Activated CD4-positive, alpha-beta T cell treated with anti-CD3 and anti-CD28 coated beads, Interleukin-10, Interleukin-2, amounts not matched to agents 100 ng/mL and 50 ng/mL, durations not matched to agents 16 hours and 8 hours (primary cell): ENCODE measurements around the gene UHMK1.

Source experiments
- DNase-seq: peaks from one replicate; pipeline ENCODE4 v3.0.0-alpha.2; 2020

Gene UHMK1

DNA sequence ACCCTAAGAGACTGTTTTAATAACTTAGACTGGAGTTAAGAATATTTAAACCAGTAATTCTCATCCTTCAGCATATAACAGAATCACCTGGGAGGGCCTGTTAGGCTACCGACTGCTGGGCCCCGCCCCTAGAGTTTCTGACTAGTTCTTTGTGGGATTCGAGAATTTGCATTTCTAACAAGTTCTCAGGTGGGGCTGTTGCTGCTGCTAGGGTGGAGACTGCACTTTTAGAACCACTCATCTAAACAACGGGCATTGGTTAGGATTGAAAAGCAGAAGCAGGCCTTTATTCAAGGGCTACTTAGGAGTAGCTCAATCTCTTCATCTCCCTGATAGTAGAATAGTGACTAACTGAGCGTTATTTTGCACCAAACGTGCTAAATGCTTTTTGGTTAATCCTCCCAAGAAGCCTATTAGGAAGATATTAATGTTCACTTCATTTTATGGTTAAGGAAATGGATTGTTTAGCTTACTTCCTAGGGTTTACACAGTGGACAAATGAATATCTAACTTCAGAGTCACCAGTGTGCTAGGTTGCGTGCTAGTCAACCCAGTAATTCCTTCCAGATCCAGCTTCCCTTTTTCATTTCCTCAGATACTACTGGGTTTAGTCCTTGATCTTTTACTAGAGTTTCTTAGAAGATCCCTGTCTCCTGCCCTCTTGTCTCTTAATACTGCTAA is 32.8 kb downstream of the UHMK1 start:
- no peak for DNase-seq

DNA sequence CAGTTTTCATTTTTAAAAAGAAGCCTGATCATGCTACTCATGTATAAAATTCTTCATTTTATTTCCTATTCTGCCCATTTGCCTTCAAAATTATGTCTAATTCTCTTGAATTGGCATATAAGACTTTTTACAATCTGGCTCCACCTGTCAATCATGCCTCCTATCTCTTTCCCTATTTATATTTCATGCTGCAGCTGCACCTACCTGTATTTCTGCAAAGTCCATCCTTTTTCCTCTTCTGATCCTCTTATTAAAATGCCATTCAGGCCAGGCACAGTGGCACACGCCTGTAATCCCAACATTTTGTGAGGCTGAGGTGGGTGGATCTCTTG is 33.3 kb downstream of the UHMK1 start:
- DNase-seq = no peak

DNA sequence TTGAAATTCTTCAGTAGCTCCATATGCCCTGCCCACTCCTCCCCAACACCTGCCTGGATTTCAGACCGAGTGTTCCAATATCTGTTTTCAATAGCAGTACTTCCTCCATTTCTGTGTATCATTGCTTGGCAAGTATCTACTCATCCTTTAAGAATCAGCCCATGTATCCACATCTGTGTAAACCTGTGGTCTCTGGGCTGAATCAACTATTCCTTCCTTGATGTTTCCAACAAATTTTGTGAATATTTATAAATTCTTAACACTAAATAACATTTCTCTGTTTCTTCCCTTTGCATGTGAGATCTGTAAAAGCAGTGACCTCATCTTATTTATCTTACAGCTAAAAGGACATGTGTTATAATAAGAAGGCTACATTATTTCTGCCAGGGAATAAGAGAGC is 37.9 kb downstream of the UHMK1 start:
- DNase-seq = no peak

DNA sequence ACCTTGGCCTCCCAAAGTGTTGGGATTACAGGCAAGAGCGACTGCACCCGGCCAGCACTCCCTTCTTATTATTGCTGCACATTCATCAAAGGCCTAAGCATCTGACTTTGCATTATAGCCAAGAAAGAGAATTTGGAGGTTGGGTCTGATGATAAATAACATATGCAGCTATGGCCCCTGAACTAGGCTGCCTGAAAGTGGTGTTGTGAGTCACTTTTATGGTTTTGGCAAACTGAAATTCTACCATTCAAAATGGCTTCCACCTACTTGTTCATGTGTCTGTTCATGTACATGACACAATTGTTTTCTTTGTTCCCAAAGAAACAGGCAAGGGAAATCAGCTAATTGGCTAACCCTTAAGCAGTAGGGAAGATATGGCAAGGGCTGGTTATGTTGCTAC is 38.9 kb downstream of the UHMK1 start:
- DNase-seq = peak; percentile 50

DNA sequence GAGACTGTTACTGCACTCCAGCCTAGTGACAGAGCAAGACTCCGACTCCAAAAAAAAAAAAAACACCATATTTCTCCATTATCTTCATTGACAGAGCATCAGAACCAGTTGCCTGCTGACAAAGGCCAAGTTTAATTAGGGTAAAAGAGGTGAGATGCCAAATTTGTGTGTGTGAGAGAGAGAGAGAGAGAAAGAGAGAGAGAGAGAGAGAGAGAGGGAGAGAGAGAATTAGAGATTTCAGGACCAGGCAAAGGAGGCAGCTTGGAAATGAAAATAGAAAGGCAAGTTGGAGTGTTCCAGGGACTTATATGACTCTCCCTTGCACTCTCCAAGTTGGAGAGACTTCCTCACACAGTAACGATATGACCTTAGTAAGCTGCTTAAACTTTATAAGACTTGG is 39.6 kb downstream of the UHMK1 start:
- no peak for DNase-seq

DNA sequence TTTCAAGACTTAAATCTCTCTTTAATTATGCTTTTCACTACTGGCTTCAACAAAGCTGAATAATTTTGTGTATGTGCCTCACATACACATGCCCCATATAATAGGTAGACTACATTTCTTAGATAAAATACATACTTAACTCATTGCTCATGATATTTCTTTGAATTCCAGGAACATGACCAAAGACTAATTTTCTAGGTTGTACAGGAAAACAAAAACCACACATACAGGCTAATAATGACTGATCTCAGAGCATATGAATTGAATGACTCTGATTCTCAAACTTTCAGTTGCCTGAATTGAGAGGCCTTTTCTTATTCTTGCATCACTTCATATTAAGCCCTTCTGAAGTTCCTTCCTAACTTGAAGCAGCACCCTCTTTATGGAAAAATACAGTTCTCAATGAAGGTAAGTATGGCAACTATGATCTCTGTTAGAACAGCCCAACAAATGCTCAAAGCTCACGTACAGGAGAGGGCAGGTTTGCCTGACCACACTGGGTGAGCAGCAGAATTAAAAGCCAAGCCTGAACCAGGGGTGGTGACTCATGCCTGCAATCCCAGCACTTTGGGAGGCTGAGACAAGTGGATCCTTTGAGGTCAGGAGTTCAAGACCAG is 41.3 kb downstream of the UHMK1 start:
- DNase-seq = peak; percentile 73

DNA sequence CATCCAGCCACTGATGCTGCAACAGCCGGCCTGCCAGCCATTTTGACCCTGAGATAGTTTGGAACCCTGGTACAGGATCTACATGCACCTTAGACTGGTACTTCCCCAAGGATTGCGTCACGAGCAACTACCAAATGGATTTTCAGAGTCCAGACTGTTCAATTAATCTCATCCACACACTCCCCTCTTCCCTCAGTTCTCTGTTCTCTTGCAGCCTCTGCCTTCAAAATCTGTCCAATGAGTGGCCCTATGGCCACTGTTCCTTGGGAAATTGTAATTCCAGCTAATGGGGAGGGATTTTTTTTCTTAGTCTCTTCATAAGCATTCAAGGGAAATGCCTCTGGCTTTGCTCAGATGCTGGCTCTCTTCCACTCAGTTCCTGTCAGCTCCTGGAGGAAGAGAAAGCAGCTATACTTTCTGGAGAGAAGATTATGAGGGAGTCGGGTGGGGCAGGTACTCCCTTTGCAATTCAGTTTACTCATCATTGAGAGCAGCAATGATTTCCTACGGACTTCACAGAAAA is 44.1 kb downstream of the UHMK1 start:
- no peak for DNase-seq

DNA sequence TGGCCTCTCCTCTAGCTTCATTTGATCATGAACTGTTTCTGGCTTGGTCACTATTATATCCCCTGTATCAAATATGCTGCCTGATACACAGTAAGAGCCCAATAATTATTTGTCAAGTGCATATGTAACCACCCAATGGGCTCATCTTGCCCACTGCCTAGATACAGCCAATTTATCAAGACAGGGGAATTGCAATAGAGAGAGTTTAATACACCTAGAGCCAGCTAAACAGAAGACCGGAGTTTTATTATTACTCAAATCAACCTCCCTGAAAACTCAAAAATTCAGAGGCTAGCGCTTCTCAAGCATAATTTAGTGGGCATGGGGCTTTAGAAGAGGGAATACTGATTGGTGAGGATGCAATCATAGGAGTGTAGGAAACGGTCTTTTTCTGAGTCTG is 45.6 kb downstream of the UHMK1 start:
- no peak for DNase-seq

DNA sequence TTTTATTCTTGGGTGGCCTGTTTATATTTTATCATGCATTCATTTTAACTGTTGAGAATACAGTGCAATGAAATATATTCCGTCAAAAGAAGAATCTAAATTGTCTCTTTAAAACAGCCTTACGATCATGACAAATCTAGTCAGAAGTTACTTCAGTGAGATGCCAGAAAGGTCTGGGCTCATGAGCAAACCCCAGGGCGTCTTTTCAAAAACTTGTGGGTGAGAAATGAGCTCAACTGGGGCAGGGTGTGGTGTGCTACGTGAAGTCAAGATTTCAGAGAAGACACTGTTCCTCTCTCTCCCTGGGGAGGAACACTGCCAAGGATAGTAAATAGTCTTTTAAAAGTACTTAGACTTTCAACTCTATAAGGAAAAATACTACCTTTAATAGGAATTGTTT is 50.6 kb downstream of the UHMK1 start:
- DNase-seq = peak; percentile 30

DNA sequence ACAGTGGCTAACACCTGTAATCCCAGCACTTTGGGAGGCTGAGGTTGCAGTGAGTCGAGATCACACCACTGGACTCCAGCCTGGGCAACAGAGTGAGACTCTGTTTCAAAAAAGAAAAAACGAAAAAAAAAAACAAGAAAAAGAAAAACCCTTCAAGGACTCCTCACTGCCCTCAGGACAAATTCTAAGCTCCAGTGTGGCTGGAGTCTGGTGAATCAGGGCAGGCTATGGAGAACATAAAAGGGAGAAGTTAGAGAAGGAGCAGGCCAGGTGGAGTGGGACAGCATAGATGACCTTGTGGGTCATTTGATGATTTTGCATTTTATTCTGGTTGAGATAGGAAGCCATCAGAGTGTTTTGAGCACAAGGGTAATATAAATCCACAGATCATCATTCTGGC is 51.4 kb downstream of the UHMK1 start:
- DNase-seq = no peak

DNA sequence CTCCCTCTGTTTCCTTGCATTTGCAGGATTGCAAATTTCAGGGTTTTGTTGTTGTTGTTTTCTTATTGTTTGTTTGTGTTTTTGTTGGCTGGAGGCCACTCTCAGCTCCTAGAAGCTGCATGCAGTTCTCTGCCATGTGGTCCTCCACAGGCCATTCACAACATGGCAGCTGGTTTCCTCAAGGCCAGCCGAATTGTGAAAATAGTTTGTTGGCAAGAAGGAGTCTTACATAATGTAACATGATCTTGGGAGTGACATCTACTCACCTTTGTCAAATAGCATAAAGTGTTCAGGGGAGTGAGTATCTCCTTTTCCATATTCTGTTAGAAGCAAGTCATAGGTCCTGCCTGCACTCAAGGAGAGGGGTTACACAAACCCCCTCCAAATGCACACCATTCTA is 53.3 kb downstream of the UHMK1 start:
- no peak for DNase-seq

DNA sequence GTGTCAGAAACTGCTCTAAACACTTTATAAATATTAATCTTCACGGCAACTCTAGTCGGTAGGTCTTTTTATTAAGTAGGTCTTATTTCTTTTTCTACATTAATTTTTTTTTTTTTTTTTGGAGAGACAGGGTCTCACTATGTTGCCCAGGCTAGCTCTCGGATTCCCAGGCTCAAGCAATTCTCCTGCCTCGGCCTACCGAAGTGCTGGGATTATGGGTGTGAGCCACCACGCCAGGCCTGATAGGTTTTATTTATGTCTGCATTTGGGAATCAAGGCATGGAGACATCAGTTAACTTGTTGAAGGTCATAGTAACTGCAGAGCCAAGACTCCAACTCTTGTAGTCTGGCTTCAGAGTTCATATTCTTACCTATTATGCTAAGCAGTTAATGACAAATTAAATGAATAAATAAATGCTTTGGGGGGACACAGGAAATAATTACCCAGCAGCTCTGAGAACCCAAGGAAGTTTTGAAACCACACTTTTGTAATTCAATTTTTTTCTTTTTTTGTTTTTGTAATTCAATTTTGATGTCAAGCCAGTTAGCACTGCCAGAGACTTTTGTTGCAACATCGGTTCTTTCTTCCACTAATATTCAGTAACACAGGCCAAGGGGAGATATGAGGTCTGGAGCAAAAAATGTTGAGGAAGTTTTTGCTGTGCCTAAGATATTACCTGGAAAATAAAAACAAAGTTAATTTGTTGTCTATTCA is 54.5 kb downstream of the UHMK1 start:
- no peak for DNase-seq

DNA sequence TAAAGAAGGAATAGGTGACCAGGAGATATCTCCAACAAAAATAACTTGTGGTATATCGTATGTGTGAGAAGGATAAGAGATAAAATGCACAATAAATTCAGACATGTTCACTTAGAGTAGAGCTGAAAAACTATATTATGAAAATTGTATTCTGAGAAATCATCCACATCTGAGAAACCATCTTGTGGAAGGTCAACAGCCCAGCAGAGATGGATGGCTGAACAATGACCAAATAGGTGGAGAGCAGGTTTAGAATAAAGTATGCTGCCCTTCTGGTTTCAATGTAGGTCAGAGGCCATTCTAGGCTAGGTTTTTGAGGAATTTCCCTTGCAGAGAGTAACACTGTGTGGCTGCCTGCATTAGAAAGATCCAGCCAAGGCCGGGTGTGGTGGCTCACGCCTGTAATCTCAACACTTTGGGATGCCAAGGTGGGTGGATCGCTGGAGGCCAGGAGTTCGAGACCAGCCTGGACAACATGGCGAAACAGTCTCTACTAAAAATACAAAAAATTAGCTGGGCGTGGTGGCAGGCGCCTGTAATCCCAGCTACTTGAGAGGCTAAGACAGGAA is 55.1 kb downstream of the UHMK1 start:
- no peak for DNase-seq

DNA sequence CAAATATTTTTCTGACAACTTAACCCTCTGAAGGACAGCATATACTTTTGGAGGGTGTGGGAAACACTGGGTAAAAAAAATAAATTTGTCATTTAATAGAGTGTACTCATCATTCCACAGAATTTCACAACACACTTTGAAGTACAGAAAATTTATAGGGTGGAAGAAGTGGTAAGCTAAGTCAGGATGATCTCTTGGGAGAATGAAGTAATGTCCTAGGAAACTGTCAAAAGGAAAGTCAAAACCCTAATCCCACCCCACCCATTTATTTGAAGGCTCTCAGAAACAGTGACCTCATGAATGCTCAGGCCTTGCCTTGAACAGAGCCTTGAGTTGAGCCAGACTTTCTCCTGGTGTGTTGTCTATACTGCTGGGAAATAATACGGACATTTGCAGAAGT is 56.6 kb downstream of the UHMK1 start:
- DNase-seq = no peak

DNA sequence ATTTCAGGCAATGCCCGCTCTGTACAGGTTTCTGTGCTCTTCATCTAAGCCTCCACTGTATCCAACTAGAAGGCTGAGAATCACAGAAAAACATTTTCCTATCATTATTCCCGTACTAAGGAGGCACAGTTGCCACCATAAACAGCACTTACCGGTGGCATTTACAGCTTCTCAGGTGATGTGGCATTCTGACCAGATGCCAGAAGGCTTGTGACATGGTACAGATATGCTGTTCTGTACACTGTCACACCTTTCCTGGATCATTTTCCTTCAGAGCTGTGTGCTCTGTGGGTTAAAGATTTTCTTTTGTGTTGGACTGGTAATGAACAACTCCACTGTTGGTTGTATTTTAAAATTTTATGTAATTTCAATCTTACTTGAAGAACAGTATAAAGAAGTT is 59.9 kb downstream of the UHMK1 start:
- no peak for DNase-seq

DNA sequence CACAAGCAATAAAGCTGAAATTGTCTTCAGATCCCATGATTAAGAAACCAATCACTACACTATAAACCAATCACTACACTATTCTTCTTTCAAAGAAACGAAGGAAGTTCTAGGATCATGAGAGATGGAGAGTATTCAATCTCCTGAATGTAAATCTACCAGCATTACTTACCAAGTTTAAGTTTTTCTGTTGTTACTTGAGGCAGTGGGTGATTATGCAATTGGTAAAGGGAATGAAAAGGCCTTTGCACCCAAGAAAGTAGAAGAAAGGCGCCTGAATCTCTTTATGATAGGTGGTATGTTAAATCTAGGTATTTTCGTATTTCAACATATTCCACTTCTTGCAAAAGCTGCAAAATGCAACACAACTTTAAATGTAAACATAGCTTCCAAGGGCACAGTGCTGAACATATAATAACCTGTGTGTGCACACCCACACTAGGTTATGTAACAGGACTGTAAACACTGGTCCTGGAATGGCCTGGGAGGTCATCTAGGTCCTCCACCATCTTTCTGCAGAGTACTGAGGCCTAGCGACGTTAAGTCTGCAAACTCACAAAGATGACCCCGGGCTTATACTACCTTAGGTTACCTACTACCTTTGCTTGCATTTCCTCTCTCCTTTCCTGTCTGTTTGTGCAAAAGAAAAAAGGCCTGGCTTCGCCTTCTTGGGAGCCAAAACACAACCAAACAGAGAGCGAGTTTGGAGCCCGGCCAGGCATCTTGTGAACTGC is 62.9 kb downstream of the UHMK1 start:
- no peak for DNase-seq

DNA sequence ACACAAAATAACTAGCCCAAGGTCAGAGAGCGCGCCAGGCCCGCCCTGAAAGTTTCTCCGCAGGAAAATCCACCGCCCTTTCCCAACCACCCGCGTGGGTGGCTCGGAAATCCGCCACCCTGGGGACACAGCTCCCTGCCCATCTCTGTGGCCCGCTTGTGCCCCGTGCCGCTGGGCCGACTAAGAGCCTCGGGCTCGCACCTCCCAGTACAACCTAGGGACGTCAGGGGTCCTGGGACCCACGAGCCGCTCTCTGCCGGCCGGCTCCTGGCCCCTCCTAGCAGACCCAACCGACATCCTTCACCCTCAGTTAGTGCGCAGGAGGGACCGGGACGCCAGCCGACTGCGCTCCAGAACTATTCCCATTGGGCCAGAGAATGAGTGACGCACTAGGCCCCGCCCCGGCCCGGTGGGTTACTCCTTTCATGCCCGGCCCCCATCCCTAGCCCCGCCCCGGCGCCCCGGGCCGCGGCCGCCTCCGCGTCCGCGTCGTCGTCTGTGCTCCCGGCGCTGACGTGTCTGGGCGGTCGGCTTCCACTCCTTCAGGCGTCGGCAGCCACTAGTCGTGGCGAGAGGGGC is 63.5 kb downstream of the UHMK1 start:
- peak; percentile 98 for DNase-seq

DNA sequence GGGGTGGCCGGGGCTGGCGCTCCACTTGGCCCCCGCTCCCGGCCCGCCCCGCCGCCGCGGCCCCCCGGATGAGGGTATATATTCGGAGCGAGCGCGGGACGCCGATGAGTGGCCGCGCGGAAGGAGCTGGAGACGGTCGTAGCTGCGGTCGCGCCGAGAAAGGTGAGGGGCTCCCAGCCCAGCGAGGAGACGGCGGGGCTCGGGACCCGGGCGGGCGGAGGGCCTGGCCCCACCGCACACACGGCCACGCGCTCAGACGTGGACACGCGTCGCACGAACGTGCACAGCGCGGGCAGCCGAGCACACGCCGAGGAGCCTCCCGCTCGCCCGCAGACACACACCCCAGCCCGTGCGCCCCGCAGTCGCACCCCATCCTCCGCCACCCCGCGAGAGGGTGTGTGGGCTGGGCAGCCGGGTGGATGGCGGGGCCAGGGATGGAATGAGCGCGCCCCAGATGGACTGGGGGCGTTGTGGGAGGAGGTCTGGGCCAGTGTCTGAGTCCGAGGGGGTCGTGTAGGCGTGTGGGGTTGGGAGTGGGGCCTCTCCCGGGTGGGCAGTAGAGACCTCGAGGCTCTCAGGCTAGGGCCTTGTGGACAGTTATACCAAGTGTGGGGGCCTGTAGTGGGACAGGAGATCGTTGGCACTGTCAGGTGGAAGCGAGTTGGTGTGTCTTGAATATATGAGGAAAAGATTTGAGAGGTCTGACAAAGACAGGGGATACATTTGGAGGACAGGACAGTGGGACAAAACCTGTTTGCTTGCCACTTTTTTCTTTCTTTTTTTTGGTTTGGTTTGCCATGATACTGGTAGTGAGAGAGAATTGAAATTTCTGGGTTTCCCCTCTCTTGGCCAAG is 64.2 kb downstream of the UHMK1 start, which contains the start of gene UAP1:
TSS of gene UAP1 (plus strand) at position 107 of the 854 bp plus-strand sequence. CDS start 4,347 bp downstream, outside the sequence.
- no peak for DNase-seq

DNA sequence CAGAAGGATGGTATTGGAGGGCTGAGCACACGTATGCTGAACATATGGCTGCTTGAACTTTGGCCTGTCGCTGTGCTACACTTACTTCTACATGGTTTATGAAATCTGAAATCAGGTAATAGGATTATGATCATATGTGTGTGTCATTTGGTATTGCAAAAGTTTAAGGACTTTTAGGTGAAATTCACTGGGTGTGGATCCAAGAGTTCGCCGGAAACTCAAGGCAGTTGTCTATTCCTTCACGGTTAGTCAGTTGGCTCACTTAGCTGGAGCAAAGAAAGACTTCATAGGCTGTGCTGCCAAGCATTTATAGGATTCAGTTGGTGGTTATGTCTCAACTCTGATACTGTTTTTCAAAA is 64.8 kb downstream of the UHMK1 start:
- peak; percentile 6 for DNase-seq

DNA sequence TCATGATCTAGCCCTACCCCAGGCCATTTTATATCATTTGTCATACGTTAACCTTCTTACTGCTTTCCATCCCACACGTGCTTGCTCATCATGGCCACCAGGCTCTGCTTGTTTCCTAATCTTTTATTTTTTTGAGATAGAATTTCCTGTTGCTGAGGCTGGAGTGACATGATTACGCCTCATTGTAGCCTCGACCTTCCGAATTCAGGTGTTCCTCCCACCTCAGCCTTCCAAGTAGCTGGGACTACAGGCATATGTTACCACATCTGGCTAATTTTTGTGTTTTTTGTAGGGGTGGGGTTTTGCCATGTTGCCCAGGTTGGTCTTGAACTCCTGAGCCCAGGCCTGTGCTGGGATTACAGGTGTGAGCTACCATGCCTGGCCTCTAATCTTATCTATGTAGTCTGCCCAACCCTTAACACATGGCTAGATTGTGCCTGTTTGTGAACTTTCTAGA is 67.2 kb downstream of the UHMK1 start:
- no peak for DNase-seq

DNA sequence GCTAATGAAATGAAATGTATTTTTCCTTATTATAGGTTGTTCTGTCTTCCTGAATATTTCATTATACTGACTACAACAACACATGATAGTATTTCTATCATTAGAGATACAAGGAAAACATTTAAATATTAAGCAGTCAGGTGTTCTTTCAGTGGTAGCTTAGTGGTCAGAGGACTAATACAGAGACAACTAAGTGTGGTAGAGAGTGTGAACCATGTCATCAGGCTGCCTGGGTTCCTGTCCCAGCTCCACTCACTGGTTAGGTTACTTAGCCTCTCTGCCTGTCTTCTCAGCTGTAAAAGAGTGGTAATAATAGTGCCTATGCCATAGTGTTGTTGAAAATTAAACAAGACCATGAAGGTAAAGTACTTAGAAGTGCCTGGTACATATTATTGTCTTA is 67.8 kb downstream of the UHMK1 start:
- DNase-seq = peak; percentile 37

DNA sequence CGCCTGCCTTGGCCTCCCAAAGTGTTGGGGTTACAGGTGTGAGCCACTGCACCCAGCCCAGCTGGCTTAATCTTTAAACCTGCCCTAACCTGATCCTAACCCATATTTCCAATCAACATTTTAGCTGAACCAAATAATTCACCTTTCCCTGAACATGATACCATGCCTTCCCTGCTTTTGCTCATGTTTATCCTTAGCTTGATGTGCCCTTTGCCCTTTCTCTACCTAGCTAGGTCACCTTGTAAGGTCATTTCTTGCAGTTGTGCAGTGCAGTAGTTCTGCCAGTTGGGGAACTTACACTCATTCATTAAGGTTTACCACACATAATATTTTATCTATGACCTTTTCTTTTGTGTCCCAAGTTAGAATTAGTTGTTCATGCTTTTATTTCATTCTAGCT is 69.3 kb downstream of the UHMK1 start:
- DNase-seq = no peak
